HS-5 (cell line): ENCODE measurements around the gene SORCS2.
A peak's percentile ranks its signal among the peaks of the same experiment; 100 is the strongest.

Experiments
- DNase-seq: peaks from one replicate; pipeline ENCODE4 v3.0.0-alpha.2; 2012; ENCODE audit warnings: low read depth

SORCS2 gene

DNA sequence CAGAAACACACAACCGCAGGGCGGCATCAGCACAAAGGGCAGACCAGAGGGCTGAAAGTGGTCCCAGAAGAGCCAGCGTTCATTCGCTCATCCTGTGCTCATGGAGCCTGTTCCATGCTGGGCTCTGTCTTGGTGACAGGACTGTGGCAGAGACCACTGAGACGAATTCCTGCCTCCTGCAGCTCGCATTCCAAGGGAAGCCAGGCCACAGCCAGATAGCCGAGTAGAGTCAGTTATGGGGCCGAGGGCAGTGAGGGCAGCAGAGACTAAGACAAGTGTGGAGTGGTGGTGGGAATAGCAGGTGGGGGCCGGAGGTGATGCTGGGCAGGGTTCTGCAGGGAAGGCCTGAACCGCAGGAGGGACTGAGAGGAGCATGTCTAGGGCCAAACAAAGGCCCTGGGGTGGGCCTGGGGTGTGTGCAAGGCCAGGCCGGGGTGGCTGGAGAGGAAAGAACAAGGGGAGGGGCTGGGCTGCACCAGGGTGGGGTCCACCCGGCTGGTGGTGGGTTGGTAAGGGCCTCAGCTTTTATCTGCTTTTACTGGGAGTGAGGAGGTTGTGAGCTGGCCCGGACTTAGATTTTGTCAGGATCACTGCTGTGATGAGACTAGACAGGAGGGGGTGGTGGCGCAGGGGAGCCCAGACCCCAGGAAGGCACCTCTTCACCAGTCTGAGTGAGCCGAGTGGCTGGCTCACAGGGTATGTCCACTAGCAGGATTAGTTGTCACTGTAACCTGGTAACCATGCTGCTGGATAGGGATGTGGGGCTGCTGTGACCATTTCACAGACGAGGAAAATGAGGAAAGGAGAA lies 236.1 kb downstream of the SORCS2 start:
- no peak for DNase-seq

GRCh38 chr4:7429069-7429416 lies 236.7 kb downstream of the SORCS2 start:
- no peak for DNase-seq

GRCh38 chr4:7429601-7430078 lies 237.3 kb downstream of the SORCS2 start:
- DNase-seq = no peak

DNA sequence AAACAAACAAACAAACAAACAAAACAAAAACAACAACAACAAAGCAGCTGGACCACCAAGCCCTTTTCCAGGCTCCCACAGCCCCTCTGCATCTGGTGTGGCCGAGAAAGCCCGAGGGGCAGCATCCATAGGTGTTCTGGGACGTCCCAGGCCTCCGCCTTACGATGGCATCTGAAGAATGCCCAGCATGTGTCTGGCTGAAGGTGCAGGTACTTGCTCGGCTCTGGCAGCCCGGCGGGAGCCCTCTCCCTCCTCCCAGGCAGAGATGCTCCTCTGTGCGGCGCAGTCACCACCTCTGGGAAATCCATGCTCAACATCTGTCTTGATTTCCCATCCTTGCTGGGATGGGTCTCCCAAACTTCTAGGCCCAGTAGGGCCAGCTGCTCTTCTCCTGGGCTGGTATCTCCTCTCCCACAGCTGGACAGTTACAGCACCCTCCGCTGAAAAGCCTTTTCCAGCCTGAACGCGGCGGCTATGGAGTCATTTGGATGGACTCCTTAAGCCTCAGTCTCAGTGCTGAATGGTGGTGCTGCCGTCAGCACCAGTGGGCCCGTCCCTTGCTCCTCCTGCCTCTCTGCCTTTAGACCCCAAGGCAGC lies 238.1 kb downstream of the SORCS2 start:
- no peak for DNase-seq

- DNase-seq = no peak
Measured at GRCh38 chr4:7430965-7431695, 238.8 kb downstream of the SORCS2 start.

- DNase-seq = no peak
Measured at GRCh38 chr4:7431696-7432530, 239.6 kb downstream of the SORCS2 start.

- DNase-seq = no peak
Measured at GRCh38 chr4:7432531-7433375, 240.4 kb downstream of the SORCS2 start.

GRCh38 chr4:7433376-7434140 lies 241.2 kb downstream of the SORCS2 start:
- no peak for DNase-seq

- DNase-seq = no peak
Measured at GRCh38 chr4:7434141-7434765, 241.9 kb downstream of the SORCS2 start.

GRCh38 chr4:7434766-7435150 lies 242.4 kb downstream of the SORCS2 start, which contains the start of gene PSAPL1:
TSS of gene PSAPL1 (minus strand) at chr4:7434930. CDS start at chr4:7434879, 51 bp downstream.
- DNase-seq = peak; percentile 32

- no peak for DNase-seq
Measured at GRCh38 chr4:7435471-7436061, 243.2 kb downstream of the SORCS2 start.

DNA sequence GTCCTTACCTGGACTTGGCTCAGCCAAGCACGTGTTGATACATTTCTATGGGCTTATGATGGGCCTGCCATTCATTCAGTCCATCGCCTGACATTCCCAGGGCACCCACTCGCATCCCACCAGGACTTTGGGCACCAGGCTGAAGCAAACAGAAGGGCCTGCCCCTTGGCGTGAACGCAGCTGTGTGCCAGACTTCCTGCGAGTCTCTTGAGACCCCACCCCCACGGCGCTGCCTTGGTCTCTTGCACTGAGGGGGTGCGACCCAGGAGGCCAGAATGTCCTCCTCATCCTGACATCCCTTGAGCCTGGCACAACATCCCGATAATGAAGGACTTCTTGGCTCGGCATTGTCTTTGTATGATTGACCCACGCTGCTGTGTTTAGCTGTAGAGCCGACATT lies 243.9 kb downstream of the SORCS2 start:
- DNase-seq = no peak

DNA sequence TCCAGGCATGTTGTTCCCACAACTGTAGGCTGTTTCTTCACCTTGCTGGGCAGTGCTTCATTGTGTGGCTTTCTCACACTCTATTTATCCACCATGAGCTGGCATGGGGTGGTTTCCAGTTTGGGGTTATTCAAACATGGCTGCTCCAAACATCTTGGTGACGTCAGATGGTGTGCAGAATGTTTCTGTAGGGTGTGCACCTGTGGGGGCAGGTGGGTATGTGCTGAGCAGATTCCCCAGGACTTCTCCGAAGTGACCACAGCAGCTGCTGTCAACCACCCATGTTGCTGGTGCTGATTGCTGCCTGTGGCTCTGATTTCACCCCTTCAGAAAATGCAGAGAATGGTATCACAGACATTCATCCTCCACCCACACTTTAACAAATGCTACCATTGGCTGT lies 247.4 kb downstream of the SORCS2 start:
- no peak for DNase-seq

- no peak for DNase-seq
Measured at GRCh38 chr4:7441201-7441600, 248.9 kb downstream of the SORCS2 start.

GRCh38 chr4:7442574-7443162 lies 250.3 kb downstream of the SORCS2 start:
- DNase-seq = no peak

- no peak for DNase-seq
Measured at GRCh38 chr4:7444314-7444713, 252.0 kb downstream of the SORCS2 start.

DNA sequence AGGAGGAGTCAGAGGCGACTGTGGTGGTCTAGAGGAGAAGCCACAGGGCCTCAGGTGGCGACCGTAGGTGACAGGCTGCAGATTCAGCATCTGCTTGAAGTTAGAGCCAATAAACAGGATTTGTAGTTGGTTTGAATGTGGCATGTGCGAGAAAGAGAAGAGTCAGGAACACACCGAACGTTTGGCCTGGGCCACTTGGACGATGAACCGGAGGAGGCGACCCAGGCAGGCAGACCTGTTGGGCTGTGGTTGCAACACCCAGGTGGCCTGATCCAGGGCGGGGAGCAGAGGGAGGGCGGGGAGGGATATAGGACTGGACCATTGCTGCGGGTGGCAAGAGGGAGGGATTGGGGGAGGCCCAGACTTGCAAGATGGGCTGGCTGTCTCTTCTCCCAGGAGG lies 252.4 kb downstream of the SORCS2 start:
- no peak for DNase-seq

- no peak for DNase-seq
Measured at GRCh38 chr4:7447236-7447635, 254.9 kb downstream of the SORCS2 start.

GRCh38 chr4:7448036-7448435 lies 255.7 kb downstream of the SORCS2 start:
- no peak for DNase-seq
